HG02970 (cell line): ENCODE measurements around the gene CTRB2.

Experiments used
- ATAC-seq: cut with Tn5 transposase; IDR thresholded peaks from one replicate; pipeline ENCODE4 v1.9.1; 2021; ENCODE audit warnings: mild to moderate bottlenecking, moderate library complexity, moderate number of reproducible peaks; ENCODE audit not compliant: unreplicated experiment, low FRiP score

The CTRB2 gene

GRCh38 chr16:75188832-75189477 is 18.0 kb downstream of the CTRB2 start:
- ATAC-seq, result no peak

- ATAC-seq, result no peak
Observed at GRCh38 chr16:75181630-75182029, 25.3 kb downstream of the CTRB2 start.

- ATAC-seq, result no peak
Observed at GRCh38 chr16:75179208-75179607, 27.8 kb downstream of the CTRB2 start.

- no peak for ATAC-seq
Observed at GRCh38 chr16:75176926-75177325, 30.0 kb downstream of the CTRB2 start.

GRCh38 chr16:75175074-75175473 is 31.9 kb downstream of the CTRB2 start:
- no peak for ATAC-seq

GRCh38 chr16:75172578-75172977 is 34.4 kb downstream of the CTRB2 start:
- ATAC-seq, result no peak

- no peak for ATAC-seq
Observed at GRCh38 chr16:75169899-75170405, 37.0 kb downstream of the CTRB2 start.

GRCh38 chr16:75160386-75160785 is 46.6 kb downstream of the CTRB2 start:
- ATAC-seq, result no peak
